ENCODE results near the gene COL21A1.
A peak's percentile ranks its signal among the peaks of the same experiment; 100 is the strongest.
"Not testable (repeated sequence)": the region's sequence is repeated elsewhere in the genome, so short reads cannot be mapped to it uniquely, and the experiment has no call there.

The COL21A1 gene

GRCh38 chr6:56246881-56247653 lies at the start of gene COL21A1:
COL21A1 (minus strand) TSS chr6:56247580; CDS start chr6:56182618, 64,962 bp downstream.
- DNase-seq (ENCODE audit: low spot score): peak; percentile 3

- DNase-seq (ENCODE audit: low spot score): no peak
Measured at GRCh38 chr6:56293781-56294180, 46.4 kb upstream of the COL21A1 start.

GRCh38 chr6:56292505-56293181 lies 45.3 kb upstream of the COL21A1 start:
- DNase-seq (ENCODE audit: low spot score): peak; percentile 13

- DNase-seq (ENCODE audit: low spot score): no peak
Measured at GRCh38 chr6:56291302-56291917, 44.0 kb upstream of the COL21A1 start.

GRCh38 chr6:56289721-56290120 lies 42.3 kb upstream of the COL21A1 start:
- no peak for DNase-seq (ENCODE audit: low spot score)

- DNase-seq (ENCODE audit: low spot score): no peak
Measured at GRCh38 chr6:56288347-56288746, 41.0 kb upstream of the COL21A1 start.

- no peak for DNase-seq (ENCODE audit: low spot score)
Measured at GRCh38 chr6:56282391-56282790, 35.0 kb upstream of the COL21A1 start.

GRCh38 chr6:56280126-56280525 lies 32.7 kb upstream of the COL21A1 start:
- no peak for DNase-seq (ENCODE audit: low spot score)

GRCh38 chr6:56279331-56280080 lies 32.1 kb upstream of the COL21A1 start:
- no peak for DNase-seq (ENCODE audit: low spot score)

GRCh38 chr6:56278171-56278591 lies 30.8 kb upstream of the COL21A1 start:
- DNase-seq (ENCODE audit: low spot score): no peak

- DNase-seq (ENCODE audit: low spot score): no peak
Measured at GRCh38 chr6:56270812-56271441, 23.5 kb upstream of the COL21A1 start.

- no peak for DNase-seq (ENCODE audit: low spot score)
Measured at GRCh38 chr6:56268266-56268665, 20.9 kb upstream of the COL21A1 start.

- no peak for DNase-seq (ENCODE audit: low spot score)
Measured at GRCh38 chr6:56266011-56266410, 18.6 kb upstream of the COL21A1 start.

GRCh38 chr6:56263596-56264315 lies 16.4 kb upstream of the COL21A1 start:
- no peak for DNase-seq (ENCODE audit: low spot score)

- DNase-seq (ENCODE audit: low spot score): not testable (repeated sequence)
Measured at GRCh38 chr6:56260593-56260992, 13.2 kb upstream of the COL21A1 start.

- DNase-seq (ENCODE audit: low spot score): no peak
Measured at GRCh38 chr6:56259234-56260077, 12.1 kb upstream of the COL21A1 start.

- DNase-seq (ENCODE audit: low spot score): no peak
Measured at GRCh38 chr6:56255349-56255748, 8.0 kb upstream of the COL21A1 start.

- no peak for DNase-seq (ENCODE audit: low spot score)
Measured at GRCh38 chr6:56250266-56250665, 2.9 kb upstream of the COL21A1 start.

GRCh38 chr6:56247654-56248122 lies 308 bp upstream of the COL21A1 start:
- DNase-seq (ENCODE audit: low spot score): no peak

GRCh38 chr6:56246541-56246880 lies 869 bp downstream of the COL21A1 start:
- no peak for DNase-seq (ENCODE audit: low spot score)
